CD4-positive, alpha-beta T cell treated with Interleukin-15 for 1 hour (primary cell): ENCODE data around the gene MRTFA.
A peak's percentile ranks its signal among the peaks of the same experiment; 100 is the strongest.

Source experiments
- DNase-seq: peaks from one replicate; pipeline ENCODE4 v3.0.0-alpha.2; 2020

The MRTFA gene

GRCh38 chr22:40485813-40486667 lies 150.5 kb downstream of the MRTFA start:
- no peak for DNase-seq

DNA sequence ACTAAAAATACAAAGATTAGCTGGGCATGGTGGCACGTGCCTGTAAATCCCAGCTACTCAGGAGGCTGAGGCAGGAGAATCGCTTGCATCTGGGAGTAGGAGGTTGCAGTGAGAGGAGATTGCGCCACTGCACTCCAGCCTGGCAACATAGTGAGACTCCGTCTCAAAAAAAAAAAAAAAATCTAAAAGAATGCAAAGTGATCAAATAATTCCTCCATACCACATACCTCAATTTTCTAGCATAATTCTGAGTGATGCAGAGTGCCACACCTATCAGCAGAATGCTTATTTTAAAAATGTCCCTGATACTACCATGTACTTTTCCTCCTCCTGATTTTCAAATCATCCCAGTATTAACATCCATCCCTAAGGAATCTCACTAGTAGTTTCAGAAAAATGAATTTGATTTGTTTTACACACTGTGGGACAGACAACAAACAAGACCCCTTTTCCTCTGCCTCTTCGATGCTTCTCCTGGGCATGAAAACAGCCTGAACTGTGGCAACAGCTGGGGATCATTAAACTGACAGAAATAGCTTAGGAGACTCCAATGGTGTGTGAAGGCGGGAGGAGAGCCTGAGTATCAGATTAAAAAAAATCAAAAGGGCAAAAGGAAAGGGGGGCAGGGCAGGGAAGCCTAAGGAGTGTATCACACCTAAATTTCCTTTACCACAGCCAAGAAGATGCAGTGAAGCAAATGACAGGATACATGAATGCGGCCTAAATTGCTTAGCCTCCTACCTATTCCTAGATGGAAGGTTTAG lies 151.4 kb downstream of the MRTFA start:
- DNase-seq, result no peak

DNA sequence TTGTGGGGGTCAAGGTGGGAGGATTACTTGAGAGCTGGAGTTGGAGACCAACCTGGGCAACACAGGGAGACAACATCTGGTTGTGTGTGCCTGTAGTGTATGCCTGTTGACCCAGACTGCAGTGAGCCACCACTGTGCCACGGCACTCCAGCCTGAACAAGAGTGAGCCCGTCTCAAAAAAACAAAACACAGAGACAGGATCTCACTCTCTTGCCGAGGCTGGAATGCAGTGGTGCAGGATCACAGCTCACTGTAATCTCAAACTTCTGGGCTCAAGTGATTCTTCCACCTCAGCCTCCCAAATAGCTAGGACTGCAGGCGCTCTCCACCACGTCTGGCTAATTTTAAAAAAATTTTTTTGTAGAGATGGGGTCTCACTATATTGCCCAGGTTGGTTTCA lies 153.6 kb downstream of the MRTFA start:
- no peak for DNase-seq

DNA sequence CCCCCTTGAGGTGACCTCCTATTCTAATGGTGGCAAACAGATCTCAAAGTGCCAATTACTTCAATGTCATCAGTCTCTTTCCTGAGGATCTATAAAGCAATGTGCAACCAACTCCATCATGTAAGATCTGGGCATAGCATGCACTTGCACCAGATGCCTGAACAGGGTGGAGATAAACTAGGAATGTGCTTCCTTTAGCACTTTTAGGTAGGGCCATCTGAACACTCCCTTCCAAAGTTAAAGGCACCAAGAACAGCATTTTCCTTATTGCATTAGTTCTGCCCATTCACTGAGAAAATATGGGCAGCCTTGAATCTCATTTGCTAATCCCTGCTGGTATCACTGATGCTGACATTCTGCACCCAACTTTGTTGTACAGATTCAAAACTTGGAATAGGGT lies 154.1 kb downstream of the MRTFA start:
- no peak for DNase-seq

DNA sequence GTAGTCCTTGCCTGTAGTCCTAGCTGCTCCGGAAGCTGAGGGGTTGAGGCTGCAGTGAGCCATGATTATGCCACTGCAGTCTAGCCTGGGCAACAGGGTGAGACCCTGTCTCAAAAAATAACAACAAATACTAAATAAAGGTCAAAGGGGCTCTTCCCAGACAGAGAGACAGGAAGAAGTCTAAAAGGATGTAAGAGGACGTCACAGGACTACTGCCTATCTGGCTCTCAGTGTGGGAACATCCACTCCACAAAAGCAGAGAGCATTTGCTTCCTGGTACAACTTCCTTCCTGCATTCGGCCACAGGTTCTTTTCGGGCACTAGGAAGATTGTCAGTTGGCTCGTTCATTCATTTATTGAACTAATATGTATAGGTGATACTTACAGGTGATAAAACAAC lies 155.5 kb downstream of the MRTFA start:
- no peak for DNase-seq

GRCh38 chr22:40479887-40480538 lies 156.5 kb downstream of the MRTFA start:
- DNase-seq, result no peak

- no peak for DNase-seq
Measured at GRCh38 chr22:40479126-40479800, 157.3 kb downstream of the MRTFA start.

DNA sequence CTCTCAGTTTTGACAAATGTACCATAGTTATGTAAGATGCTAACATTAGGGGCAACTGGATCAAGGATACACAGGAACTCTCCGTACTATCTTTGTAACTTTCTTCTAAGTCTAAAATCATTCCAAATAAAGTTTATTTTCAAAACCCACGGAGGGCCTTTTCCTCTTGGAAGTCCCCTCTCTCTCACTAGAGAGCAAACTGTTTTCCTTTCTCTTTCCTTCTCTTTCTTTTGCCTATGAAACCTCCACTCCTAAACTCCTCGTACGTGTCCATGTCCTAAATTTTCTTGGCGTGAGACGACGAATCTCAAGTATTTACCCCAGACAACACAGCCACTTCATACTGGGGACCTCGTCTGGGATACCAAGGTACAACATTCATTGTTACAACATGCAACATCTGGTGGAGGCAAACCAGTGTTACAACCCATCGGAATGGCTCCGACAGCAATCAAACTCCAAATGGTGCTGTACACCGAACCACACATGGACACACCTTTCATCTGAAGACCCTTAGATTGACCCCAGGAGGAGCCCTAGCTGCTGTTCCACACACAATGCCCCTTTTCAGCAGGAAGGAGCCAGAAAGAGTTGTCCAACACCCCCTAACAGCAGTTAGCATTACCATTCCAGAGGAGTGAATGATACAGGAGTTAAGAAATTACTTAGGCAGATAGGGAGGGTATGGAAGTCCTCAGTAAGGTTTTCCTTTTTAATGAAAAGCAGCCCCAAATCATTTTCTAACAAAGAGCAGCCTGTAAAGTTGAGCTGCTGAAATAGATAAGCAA lies 158.0 kb downstream of the MRTFA start:
- no peak for DNase-seq

DNA sequence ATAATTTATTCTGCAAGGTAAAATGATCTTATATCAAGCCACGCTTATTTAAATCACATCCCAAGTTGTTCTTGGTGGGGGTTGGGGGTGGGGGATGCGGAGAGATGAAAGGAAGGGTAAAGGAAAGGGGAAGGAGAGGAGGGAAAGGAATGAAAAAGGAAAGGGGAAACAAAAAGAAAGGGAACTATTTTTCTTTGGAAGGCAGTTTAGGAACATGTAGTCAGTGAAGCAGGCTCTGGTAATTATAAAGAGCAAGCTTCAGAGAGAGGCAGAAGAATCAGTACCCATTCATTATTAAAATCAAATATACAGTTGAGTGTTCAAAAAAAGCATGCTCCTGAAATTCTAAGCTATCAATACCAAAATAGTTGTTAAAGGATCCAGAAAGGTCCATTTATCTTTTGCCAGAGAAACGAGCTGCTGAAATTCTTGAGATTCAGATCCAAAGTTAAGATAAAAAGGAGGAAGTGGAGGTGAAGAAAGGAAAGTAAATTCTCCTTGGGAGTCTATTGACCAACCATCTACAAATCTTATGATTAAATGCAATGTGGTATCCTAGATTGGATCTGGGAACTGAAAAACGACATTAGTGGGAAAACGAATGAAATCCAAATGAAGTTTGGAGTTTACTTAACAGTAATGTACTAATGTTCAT lies 158.7 kb downstream of the MRTFA start:
- DNase-seq, result no peak

DNA sequence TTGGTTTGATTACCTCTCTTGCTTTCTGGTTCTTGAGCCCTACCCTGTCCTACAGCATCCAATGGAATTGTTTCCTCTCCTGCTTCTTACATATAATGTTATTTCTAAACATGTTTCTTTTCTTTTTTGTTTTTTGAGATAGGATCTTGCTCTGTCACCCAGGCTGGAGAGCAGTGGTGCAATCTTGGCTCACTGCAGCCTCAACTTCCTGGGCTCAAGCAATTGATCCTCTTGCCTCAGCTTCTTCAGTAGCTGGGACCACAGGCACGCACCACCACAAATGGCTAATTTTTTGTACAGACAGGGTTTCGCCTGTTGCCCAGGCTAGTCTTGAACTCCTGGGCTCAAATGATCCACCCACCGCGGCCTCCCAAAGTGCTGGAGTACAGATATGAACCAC lies 160.2 kb downstream of the MRTFA start:
- DNase-seq, result no peak

DNA sequence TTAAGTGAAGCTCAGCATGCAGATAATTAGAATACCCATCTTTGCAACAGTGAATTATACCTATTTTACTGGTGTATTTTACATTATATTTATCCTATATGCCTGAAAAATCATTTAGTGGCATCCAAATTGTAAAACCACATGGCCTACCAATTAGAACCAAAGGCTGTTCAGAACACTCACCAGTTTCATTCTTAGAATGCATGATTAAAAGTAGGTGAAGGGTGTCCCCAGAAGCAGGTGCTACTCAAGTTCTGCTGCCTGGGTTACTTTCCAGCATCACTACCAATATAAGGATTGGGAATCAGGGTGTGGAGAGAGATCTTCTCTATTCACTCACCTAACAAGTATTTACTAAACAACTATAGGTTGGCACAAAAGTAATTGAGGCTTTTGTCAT lies 162.8 kb downstream of the MRTFA start:
- no peak for DNase-seq

- no peak for DNase-seq
Measured at GRCh38 chr22:40472579-40472978, 163.9 kb downstream of the MRTFA start.

DNA sequence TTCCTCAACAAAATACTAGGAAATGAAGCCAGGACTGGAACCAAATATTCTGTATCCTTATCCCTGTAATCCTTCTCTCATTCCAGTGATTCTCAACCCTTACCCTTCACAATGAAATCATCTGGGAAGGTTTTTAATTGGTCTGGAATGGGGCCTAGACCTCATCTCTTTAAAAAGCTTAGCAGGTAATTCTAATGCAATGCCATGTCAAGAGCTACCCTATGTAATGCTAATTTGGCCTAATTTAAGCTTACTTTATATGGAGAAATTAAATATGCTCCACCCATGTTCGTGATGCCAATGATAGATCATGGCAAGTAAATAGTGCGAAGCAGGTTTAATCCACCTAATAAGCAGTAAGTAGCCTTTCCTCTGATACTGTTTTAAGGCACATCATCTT lies 164.5 kb downstream of the MRTFA start:
- no peak for DNase-seq

DNA sequence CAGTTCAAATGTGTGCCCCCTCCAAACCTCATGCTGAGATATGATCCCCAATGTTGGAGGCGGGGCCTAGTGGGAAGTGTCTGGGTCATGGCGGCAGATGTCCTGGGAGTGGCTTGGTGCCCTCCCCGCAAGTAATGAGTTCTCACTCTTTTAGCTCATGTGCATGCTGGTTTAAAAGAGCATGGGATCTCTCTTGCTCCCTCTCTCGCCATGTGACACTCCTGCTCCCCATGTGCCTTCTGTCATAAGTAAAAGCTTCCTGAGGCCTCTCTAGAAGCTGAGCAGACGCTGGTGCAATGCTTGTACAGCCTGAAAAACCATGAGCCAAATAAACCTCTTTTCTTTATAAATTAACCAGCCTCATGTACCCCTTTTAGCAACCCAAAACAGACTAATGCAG lies 167.3 kb downstream of the MRTFA start:
- no peak for DNase-seq

DNA sequence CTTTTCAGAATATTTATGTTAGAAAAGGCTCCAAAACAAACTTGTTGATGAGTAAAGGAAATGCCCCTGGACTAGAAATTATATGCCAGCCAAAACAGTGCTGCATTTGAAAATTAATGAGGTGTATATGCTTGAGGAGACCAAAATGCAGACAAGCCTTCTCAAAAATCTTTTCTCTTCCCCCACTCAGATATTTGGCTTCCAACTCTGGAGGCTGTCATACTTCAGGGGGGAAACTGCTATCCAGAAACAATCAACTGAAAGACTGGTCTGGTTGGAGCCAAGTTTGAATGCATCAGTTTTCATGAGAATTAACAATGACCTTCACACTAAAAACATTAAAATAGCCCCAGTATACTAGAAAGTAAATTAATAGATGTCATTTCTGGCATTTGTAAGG lies 167.9 kb downstream of the MRTFA start:
- no peak for DNase-seq

- no peak for DNase-seq
Measured at GRCh38 chr22:40466976-40467375, 169.5 kb downstream of the MRTFA start.

GRCh38 chr22:40463683-40464082 lies 172.8 kb downstream of the MRTFA start:
- peak; percentile 21 for DNase-seq

- peak; percentile 62 for DNase-seq
Measured at GRCh38 chr22:40463017-40463631, 173.4 kb downstream of the MRTFA start.

- DNase-seq, result no peak
Measured at GRCh38 chr22:40462195-40462984, 174.1 kb downstream of the MRTFA start.

- no peak for DNase-seq
Measured at GRCh38 chr22:40453671-40454070, 182.8 kb downstream of the MRTFA start.
